ENCODE measurements around the gene C19orf67. TPM values are rescaled to one million over a fixed set of nuclear protein-coding genes. Genes with fewer than 3 reads are reported as not detected.

The C19orf67 gene
- total RNA-seq, 6 experiments from 2014 or later, result not detected

DNA sequence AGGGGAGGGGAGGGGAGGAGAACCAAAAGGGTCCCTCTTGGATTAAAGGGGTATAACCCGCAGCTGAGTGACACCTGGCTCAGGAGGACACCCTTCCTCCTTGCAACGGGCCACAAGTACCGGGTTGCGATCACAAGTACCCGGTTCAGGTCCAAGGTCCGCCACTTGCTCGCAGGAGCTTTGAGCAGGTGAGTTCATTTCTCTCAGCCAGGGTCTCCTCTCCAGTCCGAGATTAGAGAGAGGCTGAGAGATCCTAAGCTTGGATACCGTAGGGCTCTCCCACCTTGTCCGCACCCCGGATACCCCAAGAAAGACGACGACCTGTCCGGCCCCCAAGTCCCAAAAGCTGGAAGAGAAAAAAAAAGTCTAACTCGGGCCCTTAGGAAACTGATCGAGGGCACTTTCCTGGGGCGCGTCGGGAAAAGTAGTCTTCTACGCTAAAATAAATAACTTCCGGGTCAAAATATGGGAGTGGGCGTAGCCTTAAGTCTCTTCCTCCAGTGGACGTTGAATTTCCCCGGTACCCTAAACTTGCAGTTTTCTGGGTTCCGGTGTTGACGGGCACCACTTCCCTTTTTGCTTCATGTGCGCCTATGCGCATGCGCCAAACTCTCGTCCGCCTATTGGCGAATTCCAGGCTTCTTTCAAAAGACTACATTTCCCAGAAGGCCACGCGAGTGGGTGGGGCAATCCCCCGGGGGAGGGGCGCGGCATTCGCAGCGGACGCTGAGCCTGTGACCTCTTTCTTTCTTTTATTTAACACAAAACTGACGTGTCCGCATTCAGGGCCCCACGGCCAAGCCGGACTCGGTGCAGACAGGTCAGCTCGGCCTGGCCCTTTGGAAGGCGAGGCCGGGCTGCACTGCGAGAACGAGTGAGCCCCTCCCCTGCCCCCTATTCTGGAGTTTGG lies 4.4 kb downstream of the C19orf67 start:
- H3K36me3 Mint-ChIP-seq (ENCODE audit: low read depth), result no peaks in the 10 kb centered on the region
- TF ChIP-seq, protein P1, sequence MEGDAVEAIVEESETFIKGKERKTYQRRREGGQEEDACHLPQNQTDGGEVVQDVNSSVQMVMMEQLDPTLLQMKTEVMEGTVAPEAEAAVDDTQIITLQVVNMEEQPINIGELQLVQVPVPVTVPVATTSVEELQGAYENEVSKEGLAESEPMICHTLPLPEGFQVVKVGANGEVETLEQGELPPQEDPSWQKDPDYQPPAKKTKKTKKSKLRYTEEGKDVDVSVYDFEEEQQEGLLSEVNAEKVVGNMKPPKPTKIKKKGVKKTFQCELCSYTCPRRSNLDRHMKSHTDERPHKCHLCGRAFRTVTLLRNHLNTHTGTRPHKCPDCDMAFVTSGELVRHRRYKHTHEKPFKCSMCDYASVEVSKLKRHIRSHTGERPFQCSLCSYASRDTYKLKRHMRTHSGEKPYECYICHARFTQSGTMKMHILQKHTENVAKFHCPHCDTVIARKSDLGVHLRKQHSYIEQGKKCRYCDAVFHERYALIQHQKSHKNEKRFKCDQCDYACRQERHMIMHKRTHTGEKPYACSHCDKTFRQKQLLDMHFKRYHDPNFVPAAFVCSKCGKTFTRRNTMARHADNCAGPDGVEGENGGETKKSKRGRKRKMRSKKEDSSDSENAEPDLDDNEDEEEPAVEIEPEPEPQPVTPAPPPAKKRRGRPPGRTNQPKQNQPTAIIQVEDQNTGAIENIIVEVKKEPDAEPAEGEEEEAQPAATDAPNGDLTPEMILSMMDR (IDR thresholded peaks at IDR 0.05), result no peak
- H3K27me3 Mint-ChIP-seq (ENCODE audit: insufficient read depth), result no peaks in the 10 kb centered on the region; the same call in 1 of the 2 replicates
- peak; percentile 100 for DNase-seq
- H3K4me3 Mint-ChIP-seq, result peak overlapping the region; percentile 96
- H3K9me3 Mint-ChIP-seq, result no peaks in the 10 kb centered on the region
- peak overlapping the region; percentile 91 for H3K27ac Mint-ChIP-seq
- H3K4me1 Mint-ChIP-seq (ENCODE audit: low read depth), result peaks cover 16% of the 10 kb centered on the region

DNA sequence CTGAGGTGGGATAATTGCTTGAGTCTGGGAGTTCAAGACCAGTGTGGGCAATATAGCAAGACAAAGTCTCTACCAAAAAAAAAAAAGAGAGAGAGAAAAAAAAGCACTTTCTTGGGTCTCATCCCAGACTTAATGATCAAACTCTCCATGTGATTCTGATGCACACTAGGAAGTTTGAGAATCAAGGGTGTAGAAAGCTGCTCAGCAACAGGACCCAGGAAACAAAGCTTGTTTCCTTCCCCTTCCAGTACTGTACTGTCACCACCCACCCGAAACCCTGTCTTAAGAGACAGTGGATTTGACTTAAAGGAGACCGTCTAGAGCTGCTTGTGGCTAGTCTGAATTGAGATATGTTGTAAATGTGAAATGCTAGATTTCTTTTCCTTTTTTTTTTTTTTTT lies 7.2 kb downstream of the C19orf67 start:
- H3K4me3 Mint-ChIP-seq, result no peak overlapping the region
- peaks cover 33% of the 10 kb centered on the region for H3K4me1 Mint-ChIP-seq (ENCODE audit: low read depth)
- H3K36me3 Mint-ChIP-seq (ENCODE audit: low read depth), result no peaks in the 10 kb centered on the region
- no peaks in the 10 kb centered on the region; the same call in 1 of the 2 replicates for H3K27me3 Mint-ChIP-seq (ENCODE audit: insufficient read depth)
- H3K27ac Mint-ChIP-seq, result no peak overlapping the region; the same call in 1 of the 2 replicates
- TF ChIP-seq, protein P1 (IDR thresholded peaks at IDR 0.05), result no peak
- no peaks in the 10 kb centered on the region for H3K9me3 Mint-ChIP-seq
- DNase-seq, result no peak

DNA sequence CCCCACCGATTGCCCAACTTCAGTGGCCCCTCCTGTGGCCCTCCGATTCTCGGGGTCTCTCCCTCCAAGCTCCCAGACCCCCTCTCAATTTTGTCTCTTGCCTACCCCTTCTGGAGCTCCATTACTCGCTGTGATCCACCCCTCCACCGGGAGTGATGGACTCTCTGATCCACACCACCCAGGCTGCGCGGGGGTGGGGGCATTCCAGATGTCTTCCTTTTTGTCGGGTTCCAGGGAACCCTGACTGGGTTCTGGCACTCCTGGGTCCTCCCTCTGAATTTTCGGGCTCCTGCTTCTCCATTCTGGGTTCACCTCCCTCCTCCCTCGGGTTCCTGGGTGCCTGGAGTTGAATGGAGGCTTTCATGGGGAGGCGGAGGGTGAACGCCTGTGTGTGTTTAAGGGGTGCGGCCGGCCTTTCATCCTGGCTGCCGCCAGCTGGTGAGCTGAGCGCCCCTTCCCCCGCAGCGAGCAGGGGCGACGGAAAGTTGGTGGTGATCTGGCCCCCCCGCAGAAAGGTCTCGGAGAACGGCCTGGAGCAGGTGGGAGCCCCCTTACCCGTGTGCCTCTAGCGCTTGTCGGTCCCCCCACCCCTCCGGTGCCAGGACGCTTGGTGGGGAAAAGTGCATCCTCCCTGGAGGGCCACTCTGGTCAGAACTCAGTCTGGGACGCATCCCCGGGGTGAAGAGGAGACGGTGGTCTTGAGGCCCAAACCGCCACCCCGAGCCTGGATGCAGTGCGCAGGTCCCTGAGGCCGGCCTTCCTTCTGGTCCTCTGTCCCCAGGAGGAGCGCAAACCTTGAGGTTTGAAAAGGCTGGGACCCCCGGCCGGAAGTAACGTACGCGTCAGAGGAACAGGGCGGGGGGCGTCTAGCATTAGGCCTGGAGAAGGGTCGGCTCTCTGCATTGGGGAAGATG lies 11.4 kb downstream of the C19orf67 start:
- Mint-ChIP-seq H3K36me3 (ENCODE audit: low read depth) (no peaks in the 10 kb centered on the region), H3K9me3 (no peaks in the 10 kb centered on the region), H3K27ac (peak overlapping the region; percentile 90), H3K4me1 (ENCODE audit: low read depth) (peaks cover 16% of the 10 kb centered on the region), H3K27me3 (ENCODE audit: insufficient read depth) (no peaks in the 10 kb centered on the region; the same call in 1 of the 2 replicates), H3K4me3 (peak overlapping the region; percentile 98)
- TF ChIP-seq, protein P1 (IDR thresholded peaks at IDR 0.05), result no peak
- DNase-seq, result no peak

DNA sequence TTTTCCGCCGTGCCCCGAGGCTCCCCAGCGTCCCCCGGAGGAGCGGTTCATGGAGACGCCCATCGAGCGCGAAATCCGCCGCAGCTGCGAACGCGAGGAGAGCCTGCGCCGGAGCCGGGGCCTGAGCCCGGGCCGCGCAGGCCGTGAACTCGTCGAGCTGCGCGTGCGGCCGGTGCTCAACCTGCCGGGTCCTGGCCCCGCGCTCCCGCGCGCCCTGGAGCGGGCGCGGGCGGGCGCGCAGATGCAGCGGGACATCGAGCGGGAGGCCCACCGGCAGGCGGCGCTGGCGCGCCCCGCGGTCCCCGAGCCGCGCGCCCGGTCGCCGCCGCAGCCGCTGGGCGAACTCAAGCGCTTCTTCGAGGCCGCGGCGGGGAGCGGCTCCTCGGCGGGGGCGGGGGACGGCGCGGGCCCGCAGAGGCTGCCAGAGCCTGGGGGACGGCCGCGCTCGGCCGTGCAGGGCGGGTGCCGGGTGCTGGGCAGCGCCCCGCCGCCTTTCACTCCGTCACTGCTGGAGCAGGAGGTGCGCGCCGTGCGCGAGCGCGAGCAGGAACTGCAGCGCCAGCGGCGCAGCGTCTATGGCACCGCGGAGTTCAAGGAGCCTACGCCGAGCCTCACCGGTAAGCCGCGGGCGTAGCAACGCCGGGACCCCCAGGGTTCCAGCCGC lies 12.2 kb downstream of the C19orf67 start:
- H3K4me3 Mint-ChIP-seq, result peak overlapping the region; percentile 98
- H3K27ac Mint-ChIP-seq, result peak overlapping the region; percentile 90
- TF ChIP-seq, protein P1 (IDR thresholded peaks at IDR 0.05), result peak; percentile 61
- no peaks in the 10 kb centered on the region; the same call in 1 of the 2 replicates for H3K27me3 Mint-ChIP-seq (ENCODE audit: insufficient read depth)
- H3K4me1 Mint-ChIP-seq (ENCODE audit: low read depth), result peaks cover 16% of the 10 kb centered on the region
- DNase-seq, result peak; percentile 66
- H3K9me3 Mint-ChIP-seq, result no peaks in the 10 kb centered on the region
- no peaks in the 10 kb centered on the region for H3K36me3 Mint-ChIP-seq (ENCODE audit: low read depth)

Measured in HFFc6 (cell line).